H1 (cell line): Measurements from ENCODE around the gene AKAP9. TPM values are rescaled to one million over a fixed set of nuclear protein-coding genes. Genes with fewer than 3 reads are reported as not detected.

Source experiments
- CTCF ChIA-PET: fragments of 300-600 bp; sonication (Branson Sonifier 250); formaldehyde crosslinking; loops from one replicate; lab custom pipeline; 2021; ENCODE audit not compliant: partially characterized antibody; lab: Charles Lee
- POLR2A ChIA-PET: fragments of 300-600 bp; sonication (Branson Sonifier 250); formaldehyde crosslinking; loops from one replicate; lab custom pipeline; 2021; ENCODE audit warnings: inconsistent platforms; ENCODE audit not compliant: partially characterized antibody; lab: Charles Lee
- DNase-seq, 2 experiments: peaks; one replicate each; pipeline versions ENCODE4 v3.0.0 to v3.0.0-alpha.2; 2010 to 2022; ENCODE audit warnings: low spot score in 2 of 2, low read depth in 1 of 2, mixed read lengths in 1 of 2
- FAIRE-seq: peaks from 2 replicates; lab custom pipeline; 2011; peaks lifted over from hg19 to GRCh38; lab: Jason Lieb, UNC
- H2AFZ ChIP-seq: 2 replicates; pipeline ENCODE4 v1.8.1; 2012; ENCODE audit warnings: low read length, inconsistent platforms
- H2AK5ac ChIP-seq: 2 replicates; pipeline ENCODE4 v1.6.1; 2013; ENCODE audit warnings: low read depth, low read length
- H2BK120ac ChIP-seq: replicated peaks from 2 replicates; pipeline ENCODE3; 2013; ENCODE audit warnings: low read depth, low read length, inconsistent platforms
- H2BK12ac ChIP-seq: 2 replicates; pipeline ENCODE4 v1.6.1; 2013; ENCODE audit warnings: low read depth, low read length
- H2BK15ac ChIP-seq: 2 replicates; pipeline ENCODE4 v1.6.1; 2013; ENCODE audit warnings: low read length
- H2BK20ac ChIP-seq: 2 replicates; pipeline ENCODE4 v1.6.1; 2013; ENCODE audit warnings: low read length
- H2BK5ac ChIP-seq: 2 replicates; pipeline ENCODE4 v1.6.1; 2013; ENCODE audit warnings: low read depth, low read length
- H3K14ac ChIP-seq: 2 replicates; pipeline ENCODE4 v1.6.1; 2013; ENCODE audit warnings: inconsistent platforms; ENCODE audit not compliant: insufficient read length
- H3K18ac ChIP-seq: 2 replicates; pipeline ENCODE4 v1.6.1; 2013; ENCODE audit warnings: low read length; ENCODE audit errors: extremely low read depth
- H3K23ac ChIP-seq: 2 replicates; pipeline ENCODE4 v1.6.1; 2013; ENCODE audit warnings: inconsistent platforms; ENCODE audit not compliant: insufficient read length
- H3K23me2 ChIP-seq: 2 replicates; pipeline ENCODE4 v1.6.1; 2013; ENCODE audit warnings: low read depth, low read length
- H3K27ac ChIP-seq: 2 replicates; pipeline ENCODE4 v1.6.1; 2011; ENCODE audit warnings: low read depth, low read length, inconsistent platforms
- H3K27me3 ChIP-seq, 4 experiments: replicated peaks in 1 of 4; 1 replicate in 1 of 4; 2 replicates in 3 of 4; pipeline versions ENCODE4 v1.6.1 to v1.8.1; 2011 to 2013; ENCODE audit warnings: low read length in 3 of 4, mild to moderate bottlenecking in 3 of 4, inconsistent platforms in 2 of 4, mixed read lengths in 2 of 4, moderate library complexity in 1 of 4; ENCODE audit not compliant: control insufficient read depth in 3 of 4, insufficient read depth in 3 of 4; ENCODE audit errors: extremely low read depth in 1 of 4
- H3K36me3 ChIP-seq, 4 experiments: 2 replicates each; pipeline versions ENCODE4 v1.6.1 to v1.8.1; 2011 to 2013; ENCODE audit warnings: mild to moderate bottlenecking in 4 of 4, low read length in 3 of 4, moderate library complexity in 2 of 4, control low read depth in 1 of 4, inconsistent platforms in 1 of 4; ENCODE audit not compliant: insufficient read depth in 4 of 4, control insufficient read depth in 2 of 4
- H3K4ac ChIP-seq: replicated peaks from 2 replicates; pipeline ENCODE3; 2013; ENCODE audit warnings: low read length, low read depth, mixed read lengths, inconsistent platforms; ENCODE audit not compliant: insufficient read length
- H3K4me1 ChIP-seq, 4 experiments: replicated peaks in 1 of 4; 1 replicate in 1 of 4; 2 replicates in 3 of 4; pipeline versions ENCODE4 v1.6.1 to v1.8.1; 2011 to 2013; ENCODE audit warnings: low read length in 3 of 4, inconsistent platforms in 2 of 4, mixed read lengths in 1 of 4; ENCODE audit not compliant: insufficient read depth in 4 of 4, control insufficient read depth in 3 of 4
- H3K4me2 ChIP-seq, 2 experiments: 2 replicates each; pipeline versions ENCODE4 v1.6.1 to v1.8.1; 2011 to 2013; ENCODE audit warnings: low read depth in 2 of 2, low read length in 2 of 2, control low read depth in 1 of 2, inconsistent platforms in 1 of 2, mild to moderate bottlenecking in 1 of 2; ENCODE audit not compliant: insufficient read depth in 1 of 2
- H3K4me3 ChIP-seq, 4 experiments: fragments of 200-600, 300-600 bp in 1 of 4; sonication (generic), shearing (Covaris generic), sonication (Bioruptor Twin) in 1 of 4; 2 replicates each; pipeline versions ENCODE4 v1.5.1 to v1.8.1; 2011 to 2016; ENCODE audit warnings: low read length in 4 of 4, low read depth in 3 of 4, control low read depth in 2 of 4, inconsistent platforms in 2 of 4, mild to moderate bottlenecking in 2 of 4, mixed read lengths in 1 of 4, moderate library complexity in 1 of 4; ENCODE audit not compliant: insufficient read depth in 2 of 4; ENCODE audit errors: extremely low read depth in 1 of 4
- H3K56ac ChIP-seq: replicated peaks from 2 replicates; pipeline ENCODE3; 2013; ENCODE audit warnings: low read depth, mild to moderate bottlenecking, mixed read lengths, low read length, inconsistent platforms; ENCODE audit not compliant: insufficient read length
- H3K79me1 ChIP-seq: 2 replicates; pipeline ENCODE4 v1.6.1; 2013; ENCODE audit warnings: low read depth, low read length, control low read depth
- H3K79me2 ChIP-seq, 2 experiments: 2 replicates each; pipeline versions ENCODE4 v1.6.1 to v1.8.1; 2012 to 2013; ENCODE audit warnings: low read length in 2 of 2, mild to moderate bottlenecking in 2 of 2, inconsistent platforms in 1 of 2; ENCODE audit not compliant: insufficient read depth in 2 of 2, control insufficient read depth in 1 of 2
- H3K9ac ChIP-seq, 4 experiments: replicated peaks in 1 of 4; 1 replicate in 1 of 4; 2 replicates in 3 of 4; pipeline versions ENCODE4 v1.6.1 to v1.8.1; 2011 to 2013; ENCODE audit warnings: low read depth in 3 of 4, low read length in 3 of 4, control low read depth in 2 of 4, mild to moderate bottlenecking in 2 of 4, moderate library complexity in 2 of 4, inconsistent platforms in 1 of 4; ENCODE audit errors: extremely low read depth in 1 of 4
- H3K9me3 ChIP-seq, 2 experiments: 2 replicates each; pipeline versions ENCODE4 v1.6.1 to v1.8.1; 2012 to 2013; ENCODE audit warnings: mild to moderate bottlenecking in 2 of 2, moderate library complexity in 2 of 2, control low read depth in 1 of 2, inconsistent platforms in 1 of 2, low read depth in 1 of 2, low read length in 1 of 2, mixed read lengths in 1 of 2; ENCODE audit not compliant: insufficient read depth in 2 of 2
- H4K20me1 ChIP-seq, 2 experiments: replicated peaks in 1 of 2; 2 replicates each; pipeline versions ENCODE3 to v1.8.1; 2011 to 2013; ENCODE audit warnings: inconsistent platforms in 2 of 2, low read length in 2 of 2, mild to moderate bottlenecking in 1 of 2; ENCODE audit not compliant: insufficient read depth in 2 of 2, control insufficient read depth in 1 of 2
- H4K5ac ChIP-seq: 2 replicates; pipeline ENCODE4 v1.6.1; 2013; ENCODE audit warnings: low read length, low read depth, mixed read lengths, inconsistent platforms; ENCODE audit not compliant: insufficient read length
- H4K8ac ChIP-seq: 2 replicates; pipeline ENCODE4 v1.8.0; 2013; ENCODE audit warnings: mild to moderate bottlenecking, moderate library complexity, low read length, inconsistent platforms; ENCODE audit not compliant: insufficient read depth; ENCODE audit errors: extremely low read depth
- H4K91ac ChIP-seq: replicated peaks from 2 replicates; pipeline ENCODE3; 2013; ENCODE audit warnings: low read length, mixed read lengths, inconsistent platforms; ENCODE audit not compliant: insufficient read length
- HDAC6 ChIP-seq: IDR thresholded peaks from one replicate; pipeline ENCODE4 v1.7.1; 2012; ENCODE audit warnings: low read depth, mild to moderate bottlenecking, inconsistent platforms, low read length, moderate library complexity
- KDM4A ChIP-seq: IDR thresholded peaks from one replicate; pipeline ENCODE4 v1.7.1; 2012; ENCODE audit warnings: low read depth, mild to moderate bottlenecking, moderate library complexity, low read length, inconsistent platforms; ENCODE audit not compliant: severe bottlenecking
- PHF8 ChIP-seq: fragments of 200-600 bp; sonication (generic); conservative IDR thresholded peaks from 2 replicates; pipeline ENCODE4 v1.7.1; 2012; ENCODE audit warnings: low read depth, mild to moderate bottlenecking, inconsistent platforms, low read length, moderate library complexity
- POLR2A ChIP-seq, 2 experiments: IDR thresholded peaks; 1 replicate in 1 of 2; 2 replicates in 1 of 2; pipeline ENCODE4 v1.6.1; 2011; ENCODE audit warnings: low read depth in 2 of 2, low read length in 2 of 2, mild to moderate bottlenecking in 2 of 2; ENCODE audit errors: control extremely low read depth in 1 of 2
- SP2 ChIP-seq: IDR thresholded peaks from 2 replicates; pipeline ENCODE4 v1.6.1; 2012; ENCODE audit warnings: mild to moderate bottlenecking, low read length, inconsistent platforms
- SUZ12 ChIP-seq: fragments of 200-600 bp; sonication (generic); IDR thresholded peaks from 2 replicates; pipeline ENCODE4 v1.6.1; 2012; ENCODE audit warnings: mild to moderate bottlenecking, inconsistent platforms, low read length, moderate library complexity, mixed read lengths
- TCF12 ChIP-seq: IDR thresholded peaks from 2 replicates; pipeline ENCODE4 v1.6.1; 2011; ENCODE audit warnings: low read depth, mild to moderate bottlenecking, low read length
- WGBS, 2 experiments: shearing (Covaris generic) in 1 of 2; methylation state at CpG; one replicate each; pipeline versions ENCODE4 v1.1.6 to v1.1.7; 2013 to 2015; ENCODE audit warnings: low lambda C conversion rate in 2 of 2, mixed read lengths in 2 of 2, inconsistent platforms in 1 of 2, low coverage in 1 of 2, missing lambda C conversion rate in 1 of 2; ENCODE audit not compliant: insufficient replicate concordance in 2 of 2, insufficient coverage in 1 of 2, insufficient read length in 1 of 2; ENCODE audit errors: extremely low coverage in 1 of 2, missing lambda C conversion rate in 1 of 2; 5-methylcytosine and 5-hydroxymethylcytosine counted together
- polyA plus RNA-seq, 7 experiments: library from polyadenylated mRNA; depleted of rRNA in 3 of 7; stranded (reverse) in 5 of 7; unstranded in 2 of 7; fragments of >200 nt in 5 of 7; fragments of 200-250 nt in 2 of 7; gene quantifications; 1 replicate in 5 of 7; 2 replicates in 1 of 7; 4 replicates in 1 of 7; pipeline versions ENCODE4 v1.2.1 to v1.2.3, GENCODE V29; 2011 to 2013; ENCODE audit warnings: missing spikeins in 2 of 7, mixed read lengths in 2 of 7
- total RNA-seq: library from RNA; stranded (reverse); fragmentation: NEBNext Ultra II Directional; extraction: Animal tissue kit (Norgen Biotek cat#: 25700); gene quantifications from 2 replicates; pipeline ENCODE4 v1.2.1, GENCODE V29; 2021

The AKAP9 gene
- total and polyA plus RNA-seq, 2 of the 8 experiments (the other 6 are each of a cell fraction or from before 2014, with no cell fraction given): 6.2 to 26.3 TPM

- ChIA-PET POLR2A (interaction anchor here (0.7 kb wide), 1 partner anchor 32 kb away, joined by 3 read pairs; no protein-coding TSS in a partner anchor), CTCF (no interaction called here)
- no peak overlapping the region for H3K27ac ChIP-seq
- no peak overlapping the region for H3K9ac ChIP-seq
- H3K9me3 ChIP-seq: no peaks in the 10 kb centered on the region
- H4K8ac ChIP-seq: no peak overlapping the region
- H3K4me3 ChIP-seq: no peak overlapping the region
- H3K23ac ChIP-seq: no peak overlapping the region
- peaks cover 0 to 14% (median 4%) of the 10 kb centered on the region in 4 experiments; a peak in 2 of 8 replicates for H3K36me3 ChIP-seq
- H4K20me1 ChIP-seq: no peaks in the 10 kb centered on the region
- no peaks in the 10 kb centered on the region for H3K79me1 ChIP-seq
- DNase-seq (no peak), FAIRE-seq (no peak)
- no peaks in the 10 kb centered on the region for H3K4me1 ChIP-seq
- no peak overlapping the region for H2BK20ac ChIP-seq
- H2AK5ac ChIP-seq: no peak overlapping the region
- no peaks in the 10 kb centered on the region for H3K79me2 ChIP-seq
- TF ChIP-seq POLR2A (IDR thresholded peaks at IDR 0.05; ENCODE audit: control extremely low read depth in 1 of 2, low read depth in 2 of 2, low read length in 2 of 2) (no peak), TCF12 (no peak), HDAC6 (no peak), PHF8 (no peak), KDM4A (no peak), SUZ12 (no peak), SP2 (no peak)
- H3K27me3 ChIP-seq: no peaks in the 10 kb centered on the region
- no peaks in the 10 kb centered on the region for H3K23me2 ChIP-seq
- no peak overlapping the region for H4K5ac ChIP-seq
- 94% methylated on average over 1 of the region's 1 CpG; no CpG with 5 or more reads in 1 of the 2 experiments for WGBS, 2 experiments
- no peak overlapping the region for H4K91ac ChIP-seq
- no peak overlapping the region for H2BK12ac ChIP-seq
- H3K14ac ChIP-seq: no peak overlapping the region
- H2BK120ac ChIP-seq: no peak overlapping the region
- no peak overlapping the region for H3K4me2 ChIP-seq
- no peak overlapping the region for H3K18ac ChIP-seq
- H2BK15ac ChIP-seq: no peak overlapping the region
- H2BK5ac ChIP-seq: no peak overlapping the region
- H3K4ac ChIP-seq: no peak overlapping the region
- no peak overlapping the region for H2AFZ ChIP-seq
- H3K56ac ChIP-seq: no peak overlapping the region
Measured at GRCh38 chr7:92002720-92003119, 62.1 kb downstream of the AKAP9 start.
